Vagina (tissue), 2 donors: Measurements from ENCODE around the gene ZXDB.

ENCODE experiments used
- CTCF ChIP-seq, 3 experiments: fragments of 450-650 bp in 2 of 3; fragments of 200-600 bp in 1 of 3; sonication (generic) in 1 of 3; IDR thresholded peaks; one replicate each; pipeline ENCODE4 v1.5.1; 2017 to 2019; ENCODE audit warnings: antibody characterized with exemption in 3 of 3, mild to moderate bottlenecking in 2 of 3, moderate library complexity in 2 of 3
- POLR2A ChIP-seq, 2 donors: fragments of 450-650 bp; IDR thresholded peaks; one replicate each; pipeline ENCODE4 v1.6.1; 2017; ENCODE audit warnings: antibody characterized with exemption in 2 of 2, mild to moderate bottlenecking in 2 of 2, moderate library complexity in 2 of 2

- no peak for TF ChIP-seq CTCF (IDR thresholded peaks at IDR 0.05)
- no peak for TF ChIP-seq POLR2A (IDR thresholded peaks at IDR 0.05)
These were observed 15.7 kb downstream of the ZXDB start for GRCh38 chrX:57607295-57608187.
